Kidney epithelial cell (primary cell): Measurements from ENCODE around the gene RND1. TPM values are rescaled to one million over a fixed set of nuclear protein-coding genes. Genes with fewer than 3 reads are reported as not detected.

Source experiments
- DNase-seq: peaks from one replicate; pipeline ENCODE4 v3.0.0-alpha.2; 2010; ENCODE audit warnings: low read depth
- H3K27me3 ChIP-seq: 2 replicates; pipeline ENCODE4 v1.6.0; 2011; ENCODE audit warnings: low read length; ENCODE audit not compliant: control insufficient read depth, insufficient read depth
- H3K36me3 ChIP-seq: 2 replicates; pipeline ENCODE4 v1.5.1; 2011; ENCODE audit warnings: low read length; ENCODE audit not compliant: control insufficient read depth, insufficient read depth
- H3K4me3 ChIP-seq: 2 replicates; pipeline ENCODE4 v1.5.1; 2011; ENCODE audit warnings: low read depth, mild to moderate bottlenecking, control low read depth, low read length
- CTCF ChIP-seq: IDR thresholded peaks from 2 replicates; pipeline ENCODE4 v1.5.1; 2011; ENCODE audit warnings: mild to moderate bottlenecking, moderate library complexity, low read length, control low read depth, inconsistent platforms; ENCODE audit not compliant: insufficient read depth, poor library complexity, severe bottlenecking
- total RNA-seq: library from RNA; depleted of rRNA; stranded (reverse); fragments of >200 nt; gene quantifications from 2 replicates; pipeline ENCODE4 v1.2.3, GENCODE V29; 2015

RND1 gene
- total RNA-seq, 1 donor from 2014 or later = 10.7 TPM

- no peak for TF ChIP-seq CTCF
- H3K36me3 ChIP-seq = no peaks in the 10 kb centered on the region
- DNase-seq = no peak
Measured at GRCh38 chr12:48813465-48814261, 52.0 kb downstream of the RND1 start.

DNA sequence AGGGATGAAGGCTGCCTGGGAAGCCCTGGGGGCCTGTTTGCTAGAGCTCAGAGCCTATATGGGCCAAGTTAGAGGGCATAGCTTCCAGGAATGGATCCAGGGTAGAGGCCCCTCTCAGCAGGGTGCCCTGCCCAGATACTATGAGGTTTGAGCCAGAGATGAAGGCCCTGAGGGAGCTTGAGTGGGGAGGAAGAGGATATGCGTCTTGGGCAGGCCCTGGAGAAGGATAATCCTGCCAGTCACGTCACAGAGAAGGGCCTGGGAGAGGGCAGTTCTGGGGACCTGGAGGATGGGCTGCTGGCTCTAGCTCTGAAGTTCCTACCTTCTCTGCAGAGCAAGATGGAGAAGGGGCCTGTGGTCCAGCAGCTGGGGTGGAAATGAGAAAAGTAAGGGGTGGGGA is 53.3 kb downstream of the RND1 start:
- H3K27me3 ChIP-seq = no peaks in the 10 kb centered on the region
- DNase-seq = no peak
- no peaks in the 10 kb centered on the region for H3K36me3 ChIP-seq
- no peak overlapping the region for H3K4me3 ChIP-seq
- TF ChIP-seq CTCF = no peak

More at GRCh38 chr12:48813465-48814261, 52.0 kb downstream of the RND1 start:
- peak overlapping the region; percentile 56 for H3K4me3 ChIP-seq
- no peaks in the 10 kb centered on the region for H3K27me3 ChIP-seq

DNA sequence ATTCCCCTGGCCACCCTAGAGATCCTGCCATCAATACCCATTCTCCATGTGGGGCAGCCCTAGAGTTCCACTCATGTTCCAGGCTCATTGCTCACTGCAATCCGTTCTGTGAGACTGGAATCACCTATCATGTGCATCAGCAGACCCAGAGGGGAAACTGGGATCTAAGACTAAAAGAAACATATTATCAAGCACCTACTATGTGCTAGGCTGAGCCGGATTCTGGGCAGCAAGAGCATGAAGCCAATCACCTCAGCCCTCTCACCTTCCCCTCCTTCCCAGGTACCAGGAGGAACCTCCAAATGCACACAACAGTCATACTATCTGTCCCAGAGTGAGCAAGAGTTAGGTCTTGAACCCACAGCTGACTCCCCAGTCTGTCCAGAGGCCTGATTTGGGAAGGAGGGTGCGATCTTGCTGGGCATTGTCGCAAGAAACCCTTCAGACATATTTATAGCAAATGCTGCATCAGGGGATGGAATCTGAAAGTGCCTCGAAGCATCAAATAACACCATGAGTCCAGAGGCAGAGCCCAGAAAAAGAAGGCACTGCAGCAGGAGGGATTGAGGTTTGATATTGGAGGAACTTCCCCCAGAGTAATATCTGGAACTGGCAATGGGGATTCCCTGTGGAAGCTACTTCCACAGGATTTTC is 54.1 kb downstream of the RND1 start:
- no peaks in the 10 kb centered on the region for H3K36me3 ChIP-seq
- H3K4me3 ChIP-seq = no peak overlapping the region
- TF ChIP-seq CTCF = no peak
- H3K27me3 ChIP-seq = no peaks in the 10 kb centered on the region
- no peak for DNase-seq

GRCh38 chr12:48810903-48811431 is 54.7 kb downstream of the RND1 start:
- Histone ChIP-seq H3K36me3 (no peaks in the 10 kb centered on the region), H3K27me3 (no peaks in the 10 kb centered on the region), H3K4me3 (no peak overlapping the region)
- peak; percentile 51 for DNase-seq
- TF ChIP-seq CTCF = no peak

- no peak for TF ChIP-seq CTCF
- H3K36me3 ChIP-seq = no peaks in the 10 kb centered on the region
- DNase-seq = no peak
- H3K4me3 ChIP-seq = no peak overlapping the region
- H3K27me3 ChIP-seq = no peaks in the 10 kb centered on the region
Measured at GRCh38 chr12:48807981-48808380, 57.7 kb downstream of the RND1 start.

Other genes with a start within 250 kb of the RND1 start
- 47.2 and 78.2 TPM in 2 replicates for gene KANSL2, start 183.6 kb downstream of the RND1 start, total RNA-seq
- gene CCNT1, start 149.2 kb downstream of the RND1 start, total RNA-seq = 25.9 and 29.5 TPM in 2 replicates
- 24.3 and 26.2 TPM in 2 replicates for gene ADCY6, start 76.8 kb downstream of the RND1 start, total RNA-seq
- 24.5 and 25.4 TPM in 2 replicates for gene CACNB3, start 47.4 kb downstream of the RND1 start, total RNA-seq
- gene DDX23, start 13.7 kb downstream of the RND1 start, total RNA-seq = 64.1 and 65.1 TPM in 2 replicates
- 12.4 and 14.8 TPM in 2 replicates for gene FKBP11, start 59.6 kb upstream of the RND1 start, total RNA-seq
- 77.9 and 101 TPM in 2 replicates for gene ARF3, start 91.6 kb upstream of the RND1 start, total RNA-seq
- gene WNT10B, start 105.9 kb upstream of the RND1 start, total RNA-seq = not detected in 2 replicates
- not detected in 2 replicates for gene WNT1, start 112.5 kb upstream of the RND1 start, total RNA-seq
- 0.13 and 0.34 TPM in 2 replicates for gene DDN, start 133.5 kb upstream of the RND1 start, total RNA-seq
- gene PRKAG1, start 152.9 kb upstream of the RND1 start, total RNA-seq = 57.0 and 68.5 TPM in 2 replicates
- 68.9 and 71.8 TPM in 2 replicates for gene KMT2D, start 194.9 kb upstream of the RND1 start, total RNA-seq
- gene RHEBL1, start 204.1 kb upstream of the RND1 start, total RNA-seq = 3.8 and 5.1 TPM in 2 replicates
- 0.04 TPM in 1 of 2 replicates, not detected in the other for gene DHH, start 228.9 kb upstream of the RND1 start, total RNA-seq
- 67.9 and 74.3 TPM in 2 replicates for gene LMBR1L, start 245.0 kb upstream of the RND1 start, total RNA-seq